ELR (cell line): ENCODE results near the gene TINCR.
A peak's percentile ranks its signal among the peaks of the same experiment; 100 is the strongest.
"Not testable (repeated sequence)": the region's sequence is repeated elsewhere in the genome, so short reads cannot be mapped to it uniquely, and the experiment has no call there.

Source experiments
- DNase-seq: peaks from one replicate; pipeline ENCODE4 v3.0.0-alpha.2; 2015; ENCODE audit warnings: low read depth

The TINCR gene

GRCh38 chr19:5567360-5567969, at the start of gene TINCR:
TINCR (minus strand) TSS chr19:5567953.
- DNase-seq, result no peak

- no peak for DNase-seq
Observed at GRCh38 chr19:5617080-5617479, 49.3 kb upstream of the TINCR start.

GRCh38 chr19:5615756-5616327, 48.1 kb upstream of the TINCR start:
- peak; percentile 43 for DNase-seq

GRCh38 chr19:5612891-5613865, 45.4 kb upstream of the TINCR start:
- no peak for DNase-seq

- DNase-seq, result no peak
Observed at GRCh38 chr19:5609881-5610448, 42.2 kb upstream of the TINCR start.

GRCh38 chr19:5608766-5609165, 41.0 kb upstream of the TINCR start:
- DNase-seq, result not testable (repeated sequence)

- DNase-seq, result no peak
Observed at GRCh38 chr19:5608291-5608690, 40.5 kb upstream of the TINCR start.

DNA sequence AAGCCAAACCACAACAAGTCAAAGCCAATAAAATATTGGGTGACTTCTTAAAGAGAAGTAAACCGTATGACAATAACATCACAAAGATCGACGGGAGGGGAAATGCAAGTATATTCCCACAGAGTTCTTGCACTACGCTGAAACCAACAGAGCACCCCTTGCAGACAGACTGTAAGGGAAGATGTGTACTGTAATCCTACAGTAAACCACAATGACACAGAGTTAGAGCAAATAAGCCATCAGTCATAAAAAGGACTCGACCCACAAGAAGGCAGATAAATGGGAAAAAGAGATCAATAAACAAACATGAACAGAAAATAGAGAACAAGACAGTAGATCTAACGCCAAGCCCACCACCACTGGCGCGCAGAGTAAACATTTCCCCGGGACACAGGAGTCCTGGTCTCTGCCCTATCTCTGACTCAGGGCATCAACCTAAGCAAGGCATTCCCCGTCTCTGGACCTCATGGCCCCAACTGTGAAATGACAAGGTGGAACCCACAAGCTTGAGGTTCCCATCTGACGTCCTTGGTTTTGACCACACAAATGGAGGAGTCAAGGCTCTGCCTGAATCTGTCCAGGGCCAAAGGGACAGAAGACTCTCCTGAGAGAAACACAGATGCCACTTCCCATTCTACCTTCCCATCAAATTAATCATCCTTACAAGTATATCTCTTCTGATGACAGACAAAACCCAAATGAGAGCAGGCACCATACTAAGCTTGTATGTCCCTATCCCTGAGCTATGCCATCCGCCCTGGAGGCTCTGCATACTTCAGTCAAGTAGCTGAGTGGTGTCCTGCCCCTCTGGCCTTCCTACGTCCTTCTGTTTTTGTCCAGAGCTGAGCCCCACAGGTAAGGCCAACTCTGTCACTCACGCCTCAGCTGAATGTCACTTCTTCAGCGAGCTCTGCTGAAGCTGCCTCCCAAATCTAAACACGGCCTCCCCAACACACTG, 39.8 kb upstream of the TINCR start:
- DNase-seq, result no peak

GRCh38 chr19:5605362-5605761, 37.6 kb upstream of the TINCR start:
- no peak for DNase-seq

DNA sequence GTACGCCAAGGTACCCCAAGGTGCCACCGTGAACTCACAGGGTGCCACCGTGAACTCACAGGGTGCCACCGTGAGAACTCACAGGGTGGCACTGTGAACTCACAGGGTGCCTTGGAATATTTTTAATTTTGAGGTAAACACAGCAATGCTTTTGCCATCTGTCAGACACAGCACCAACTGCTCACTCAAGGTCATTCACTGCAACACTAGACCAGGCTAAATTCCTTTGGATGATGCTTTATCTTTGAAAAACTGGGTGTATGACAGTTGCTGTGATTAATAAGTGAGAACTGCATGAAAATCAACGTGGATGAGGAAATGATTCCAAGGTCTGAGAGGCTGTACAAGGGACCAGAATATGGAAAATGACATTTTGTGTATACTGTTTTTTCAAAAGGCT, 35.9 kb upstream of the TINCR start:
- no peak for DNase-seq

DNA sequence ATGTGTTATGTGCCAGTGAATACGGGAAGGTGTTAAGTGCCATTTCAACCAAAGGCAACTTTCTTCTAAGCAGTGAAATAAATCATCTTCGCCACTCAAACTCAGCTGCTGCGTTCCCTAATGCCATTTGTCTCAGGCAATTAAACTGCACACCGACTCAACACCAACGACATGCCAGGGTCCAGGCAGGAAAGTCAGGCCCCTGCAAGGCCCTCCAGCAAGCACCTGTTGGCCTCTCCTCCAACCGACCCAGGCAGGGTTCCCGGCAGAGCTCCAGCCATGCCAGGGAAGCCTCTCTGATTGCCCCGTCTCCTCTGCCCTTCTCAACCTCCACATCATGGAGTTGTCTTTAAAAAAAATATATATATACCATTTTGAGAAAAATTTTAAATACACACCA, 33.0 kb upstream of the TINCR start:
- no peak for DNase-seq

- DNase-seq, result no peak
Observed at GRCh38 chr19:5595745-5596144, 28.0 kb upstream of the TINCR start.

- no peak for DNase-seq
Observed at GRCh38 chr19:5595129-5595528, 27.4 kb upstream of the TINCR start.

DNA sequence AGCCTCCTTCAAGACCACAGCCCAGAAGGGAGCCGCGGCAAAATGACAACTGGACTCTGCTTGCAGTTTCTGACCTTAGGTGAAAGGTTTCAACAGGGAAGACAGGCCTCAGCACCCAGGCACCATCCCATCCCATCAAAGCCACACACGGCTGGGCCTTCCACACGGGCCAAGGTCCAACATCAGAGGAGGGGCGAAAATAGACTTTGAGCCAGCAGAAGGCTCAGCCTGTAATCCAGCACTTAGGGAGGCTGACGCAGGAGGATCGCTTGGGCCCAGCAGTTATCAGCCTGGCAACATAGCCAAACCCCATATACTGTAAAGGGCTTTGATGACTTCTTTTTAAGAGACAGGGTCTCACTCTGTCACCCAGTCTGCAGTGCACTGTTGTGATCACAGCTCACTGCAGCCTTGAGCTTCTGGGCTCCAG, 26.8 kb upstream of the TINCR start:
- DNase-seq, result no peak

- no peak for DNase-seq
Observed at GRCh38 chr19:5593343-5594255, 25.8 kb upstream of the TINCR start.

DNA sequence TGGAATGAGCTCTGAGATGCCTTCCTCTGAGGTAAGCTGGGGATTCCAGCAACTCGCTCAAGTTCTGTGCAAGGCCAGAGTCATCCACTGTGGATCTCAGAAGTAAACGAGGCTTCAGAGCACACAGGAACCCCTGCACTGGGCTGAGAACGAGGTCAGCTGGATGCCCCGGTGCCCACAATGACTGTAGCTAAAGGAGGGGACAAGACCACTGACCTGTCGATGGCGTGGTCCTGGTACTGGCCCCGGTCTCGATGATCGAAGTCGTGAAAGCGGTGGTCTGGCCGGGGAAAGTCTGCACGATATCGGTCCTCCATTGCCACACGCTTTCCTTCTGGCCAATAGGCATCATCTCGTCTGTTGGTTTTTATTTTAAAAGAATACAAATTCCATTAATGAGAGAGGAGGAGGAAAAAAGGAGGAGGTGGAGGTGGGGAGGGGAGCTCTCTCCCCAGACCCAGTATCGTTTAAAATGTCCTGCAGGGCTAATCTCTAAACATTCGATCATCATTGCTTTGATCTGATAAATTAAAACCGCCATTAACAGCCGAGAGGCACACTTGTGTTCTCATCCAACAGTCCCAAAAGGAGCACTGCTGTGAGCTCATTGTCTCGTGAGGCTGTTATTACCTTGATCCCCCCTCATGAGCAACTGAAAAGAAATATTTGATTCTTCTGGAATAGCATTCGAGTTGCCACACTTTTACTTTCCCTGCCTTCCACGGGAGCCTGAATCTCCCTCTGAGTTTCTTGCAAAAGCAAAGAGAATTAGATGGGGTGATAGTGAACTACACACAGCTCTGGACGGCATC, 25.0 kb upstream of the TINCR start:
- no peak for DNase-seq

DNA sequence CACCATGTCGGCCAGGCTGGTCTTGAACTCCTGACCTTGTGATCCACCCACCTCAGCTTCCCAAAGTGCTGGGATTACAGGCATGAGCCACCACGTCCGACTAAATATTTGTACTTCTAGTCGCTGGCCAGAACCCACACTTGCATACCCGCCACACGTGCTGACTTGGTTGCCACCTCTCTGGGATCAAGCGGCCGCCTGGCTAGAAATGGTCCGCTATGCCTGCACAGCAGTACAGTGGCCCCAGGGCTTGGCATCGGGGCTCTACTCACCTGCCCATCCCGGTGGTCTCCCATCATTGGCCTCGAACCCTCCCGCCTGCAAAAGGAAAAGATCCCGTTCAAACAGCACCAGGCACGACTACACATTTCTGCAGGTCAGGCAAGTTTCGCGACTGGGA, 23.7 kb upstream of the TINCR start:
- DNase-seq, result no peak

- DNase-seq, result no peak
Observed at GRCh38 chr19:5590865-5591154, 23.1 kb upstream of the TINCR start.

GRCh38 chr19:5590151-5590864, 22.6 kb upstream of the TINCR start:
- no peak for DNase-seq
